MG63 (cell line): ENCODE results near the gene CYP3A7. TPM values are rescaled to one million over a fixed set of nuclear protein-coding genes. Genes with fewer than 3 reads are reported as not detected.
"Not testable (repeated sequence)": the region's sequence is repeated elsewhere in the genome, so short reads cannot be mapped to it uniquely, and the experiment has no call there.

ENCODE experiments used
- DNase-seq: peaks from one replicate; pipeline ENCODE4 v3.0.0-alpha.2; 2020
- H3K27me3 ChIP-seq: fragments of 250-450 bp; sonication (Bioruptor Pico); 2 replicates; pipeline ENCODE4 v1.5.1; 2020; ENCODE audit warnings: mild to moderate bottlenecking, moderate library complexity
- H3K36me3 ChIP-seq: fragments of 250-450 bp; sonication (Bioruptor Pico); 2 replicates; pipeline ENCODE4 v1.5.1; 2020; ENCODE audit warnings: mild to moderate bottlenecking, moderate library complexity
- H3K4me3 ChIP-seq: fragments of 250-450 bp; sonication (Bioruptor Pico); 2 replicates; pipeline ENCODE4 v1.5.1; 2020; ENCODE audit warnings: mild to moderate bottlenecking, moderate library complexity
- H3K9me3 ChIP-seq: fragments of 250-450 bp; sonication (Bioruptor Pico); 2 replicates; pipeline ENCODE4 v1.5.1; 2020; ENCODE audit warnings: mild to moderate bottlenecking, moderate library complexity
- total RNA-seq: library from RNA; depleted of rRNA; stranded (reverse); fragments of >200 nt; shearing (Covaris generic); gene quantifications from 2 replicates; pipeline ENCODE4 v1.2.3, GENCODE V29; 2014; ENCODE audit warnings: low replicate concordance; rRNA removed

The CYP3A7 gene
- total RNA-seq, result not detected in 2 replicates

- H3K9me3 ChIP-seq, result no peaks in the 10 kb centered on the region
- H3K27me3 ChIP-seq, result no peaks in the 10 kb centered on the region
- DNase-seq, result no peak
- no peaks in the 10 kb centered on the region for H3K36me3 ChIP-seq
- no peak within 1 kb of the TSS for H3K4me3 ChIP-seq
These were observed at the start of gene CYP3A7 for GRCh38 chr7:99734987-99735386. TSS of gene CYP3A7 (minus strand) at chr7:99735196. CDS start at chr7:99735093, 103 bp downstream.

GRCh38 chr7:99784007-99784406, 49.0 kb upstream of the CYP3A7 start, which contains the start of gene CYP3A4:
TSS of gene CYP3A4 (minus strand) at chr7:99784184. CDS start at chr7:99784081, 103 bp downstream.
- no peaks in the 10 kb centered on the region for H3K9me3 ChIP-seq
- H3K4me3 ChIP-seq, result no peak within 1 kb of the TSS
- H3K36me3 ChIP-seq, result no peaks in the 10 kb centered on the region
- no peaks in the 10 kb centered on the region for H3K27me3 ChIP-seq
- DNase-seq, result peak; percentile 57

- no peaks in the 10 kb centered on the region for H3K27me3 ChIP-seq
- DNase-seq, result no peak
- H3K4me3 ChIP-seq, result no peak overlapping the region
- no peaks in the 10 kb centered on the region for H3K9me3 ChIP-seq
- no peaks in the 10 kb centered on the region for H3K36me3 ChIP-seq
These were observed 47.3 kb upstream of the CYP3A7 start for GRCh38 chr7:99782012-99782953.

- DNase-seq, result no peak
- no peaks in the 10 kb centered on the region for H3K36me3 ChIP-seq
- no peaks in the 10 kb centered on the region for H3K9me3 ChIP-seq
- no peak overlapping the region for H3K4me3 ChIP-seq
- no peaks in the 10 kb centered on the region for H3K27me3 ChIP-seq
These were observed 45.6 kb upstream of the CYP3A7 start for GRCh38 chr7:99780588-99780987.

DNA sequence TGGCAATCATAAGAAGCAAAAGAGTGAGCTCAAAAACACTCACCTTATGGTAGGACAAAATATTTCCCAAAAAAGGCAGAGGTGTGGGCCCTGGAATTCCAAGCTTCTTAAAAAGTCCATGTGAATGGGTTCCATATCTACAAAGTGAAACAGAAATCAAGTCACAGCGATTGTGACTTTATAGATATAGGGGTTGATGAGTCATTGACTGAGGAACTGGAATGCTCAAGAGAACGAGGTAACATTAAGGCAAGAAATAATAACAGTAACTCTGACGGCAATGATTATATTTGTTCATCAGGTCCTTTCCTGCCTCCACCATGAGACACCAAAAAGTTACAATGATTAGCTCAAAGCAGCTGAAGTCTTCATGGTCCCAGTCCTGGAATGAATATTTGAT, 45.0 kb upstream of the CYP3A7 start:
- Histone ChIP-seq H3K36me3 (no peaks in the 10 kb centered on the region), H3K4me3 (no peak overlapping the region), H3K27me3 (no peaks in the 10 kb centered on the region), H3K9me3 (no peaks in the 10 kb centered on the region)
- DNase-seq, result no peak

- no peak overlapping the region for H3K4me3 ChIP-seq
- no peaks in the 10 kb centered on the region for H3K36me3 ChIP-seq
- H3K27me3 ChIP-seq, result no peaks in the 10 kb centered on the region
These were observed 43.9 kb upstream of the CYP3A7 start for GRCh38 chr7:99778880-99779279.

GRCh38 chr7:99773395-99773794, 38.4 kb upstream of the CYP3A7 start:
- H3K4me3 ChIP-seq, H3K9me3 ChIP-seq: not testable (repeated sequence)

More at GRCh38 chr7:99778880-99779279, 43.9 kb upstream of the CYP3A7 start:
- DNase-seq, result no peak
- H3K9me3 ChIP-seq, result no peaks in the 10 kb centered on the region

DNA sequence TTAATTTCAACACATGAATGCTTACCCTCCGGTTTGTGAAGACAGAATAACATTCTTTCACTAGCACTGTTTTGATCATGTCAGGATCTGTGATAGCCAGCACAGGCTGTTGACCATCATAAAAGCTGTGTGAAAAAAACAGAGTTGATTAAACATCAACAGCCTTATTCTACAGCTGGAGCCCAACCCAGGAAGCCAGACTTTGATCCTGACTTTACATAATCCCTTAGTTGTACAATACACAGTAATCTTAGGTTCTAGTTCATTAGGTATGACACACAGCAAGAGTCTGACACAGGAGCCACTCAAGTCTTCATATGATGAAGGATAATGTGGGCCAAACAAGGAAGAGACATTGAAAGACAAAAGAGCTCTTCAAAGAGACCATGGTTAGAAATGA, 37.6 kb upstream of the CYP3A7 start:
- no peak for DNase-seq
- Histone ChIP-seq H3K9me3 (no peaks in the 10 kb centered on the region), H3K36me3 (no peaks in the 10 kb centered on the region), H3K27me3 (no peaks in the 10 kb centered on the region), H3K4me3 (no peak overlapping the region)

More at GRCh38 chr7:99773395-99773794, 38.4 kb upstream of the CYP3A7 start:
- not testable (repeated sequence) for DNase-seq, H3K27me3 ChIP-seq, H3K36me3 ChIP-seq

DNA sequence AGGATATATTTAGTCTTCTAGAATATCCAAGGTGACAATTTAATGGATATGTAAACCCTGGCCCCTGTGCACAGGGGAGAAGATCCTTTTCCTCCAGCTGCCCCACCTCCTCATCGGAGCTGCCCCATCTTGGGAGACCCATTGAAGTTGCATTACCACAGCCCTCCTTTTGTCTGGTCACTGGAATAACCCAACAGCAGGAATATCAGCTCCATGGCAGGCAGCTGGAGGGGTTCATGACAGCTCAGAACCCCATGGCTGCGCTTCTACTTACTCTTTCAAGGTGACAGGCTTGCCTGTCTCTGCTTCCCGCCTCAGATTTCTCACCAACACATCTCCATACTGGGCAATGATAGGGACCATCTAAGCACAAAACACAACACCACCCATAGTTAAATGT, 34.5 kb upstream of the CYP3A7 start:
- not testable (repeated sequence) for H3K27me3 ChIP-seq, H3K9me3 ChIP-seq, DNase-seq

DNA sequence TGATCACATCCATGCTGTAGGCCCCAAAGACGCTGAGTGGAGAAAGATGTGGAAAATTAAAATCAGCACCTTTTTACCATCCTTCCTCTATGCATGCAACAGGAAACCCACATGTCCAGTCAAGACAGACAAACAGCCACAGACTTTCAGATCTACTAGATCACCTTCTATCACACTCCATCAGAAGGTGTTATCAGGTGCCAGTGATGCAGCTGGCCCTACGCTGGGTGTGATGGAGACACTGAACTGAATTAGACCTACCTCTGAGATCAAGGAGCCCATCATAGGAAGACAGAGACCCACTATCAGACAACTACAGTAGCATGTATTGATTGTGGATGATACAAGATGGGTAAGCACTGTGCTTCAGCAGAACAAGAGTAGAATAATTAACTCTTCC, 33.5 kb upstream of the CYP3A7 start:
- no peaks in the 10 kb centered on the region for H3K27me3 ChIP-seq
- H3K9me3 ChIP-seq, result no peaks in the 10 kb centered on the region
- no peak for DNase-seq
- no peaks in the 10 kb centered on the region for H3K36me3 ChIP-seq
- no peak overlapping the region for H3K4me3 ChIP-seq

More for the DNA sequence above, 34.5 kb upstream of the CYP3A7 start:
- H3K4me3 ChIP-seq, H3K36me3 ChIP-seq: not testable (repeated sequence)

GRCh38 chr7:99767662-99768061, 32.7 kb upstream of the CYP3A7 start:
- no peaks in the 10 kb centered on the region for H3K9me3 ChIP-seq
- H3K36me3 ChIP-seq, result no peaks in the 10 kb centered on the region
- H3K4me3 ChIP-seq, result no peak overlapping the region
- no peaks in the 10 kb centered on the region for H3K27me3 ChIP-seq
- DNase-seq, result no peak

GRCh38 chr7:99766484-99767099, 31.6 kb upstream of the CYP3A7 start:
- H3K27me3 ChIP-seq, result no peaks in the 10 kb centered on the region
- no peak for DNase-seq
- H3K4me3 ChIP-seq, result no peak overlapping the region
- no peaks in the 10 kb centered on the region for H3K36me3 ChIP-seq
- H3K9me3 ChIP-seq, result no peaks in the 10 kb centered on the region

GRCh38 chr7:99764478-99764877, 29.5 kb upstream of the CYP3A7 start:
- DNase-seq, result no peak
- H3K36me3 ChIP-seq, result no peaks in the 10 kb centered on the region
- no peak overlapping the region for H3K4me3 ChIP-seq
- no peaks in the 10 kb centered on the region for H3K9me3 ChIP-seq
- H3K27me3 ChIP-seq, result no peaks in the 10 kb centered on the region

DNA sequence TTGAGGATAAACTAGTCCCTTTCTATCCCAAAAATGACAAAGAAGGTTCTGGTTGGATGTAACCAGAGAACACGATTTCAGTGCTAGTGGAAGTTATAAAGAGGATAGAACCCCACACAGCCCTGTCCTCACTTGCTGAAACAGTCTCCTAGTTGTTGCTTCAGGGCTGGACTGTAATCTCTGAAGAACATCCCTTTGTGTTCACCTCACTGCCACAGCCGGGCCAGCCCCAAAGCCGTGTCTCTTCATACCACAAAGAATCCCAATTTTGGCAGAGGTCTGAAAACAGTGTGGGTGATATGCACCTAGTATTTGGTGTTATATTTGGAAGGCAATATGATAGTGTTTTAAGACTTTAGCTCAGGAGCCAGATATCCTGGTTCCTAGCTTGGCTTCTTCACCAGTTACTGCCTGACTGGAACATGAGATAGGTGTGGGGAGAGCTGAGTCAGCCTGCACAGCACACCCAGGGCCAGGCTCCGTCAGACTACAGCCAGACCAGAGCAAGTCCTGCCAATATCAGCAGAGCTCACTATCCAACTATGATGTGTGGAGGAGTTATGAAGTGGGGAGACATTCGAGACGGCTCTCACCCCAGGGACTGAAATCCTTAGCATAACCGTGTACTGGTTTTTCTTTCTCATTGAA, 27.8 kb upstream of the CYP3A7 start:
- Histone ChIP-seq H3K27me3 (no peaks in the 10 kb centered on the region), H3K4me3 (no peak overlapping the region), H3K36me3 (no peaks in the 10 kb centered on the region), H3K9me3 (no peaks in the 10 kb centered on the region)
- DNase-seq, result peak; percentile 92

GRCh38 chr7:99755085-99755484, 20.1 kb upstream of the CYP3A7 start:
- Histone ChIP-seq H3K9me3 (no peaks in the 10 kb centered on the region), H3K27me3 (no peaks in the 10 kb centered on the region), H3K4me3 (no peak overlapping the region), H3K36me3 (no peaks in the 10 kb centered on the region)
- DNase-seq, result no peak

- no peaks in the 10 kb centered on the region for H3K9me3 ChIP-seq
- no peaks in the 10 kb centered on the region for H3K36me3 ChIP-seq
- H3K4me3 ChIP-seq, result no peak overlapping the region
- no peaks in the 10 kb centered on the region for H3K27me3 ChIP-seq
- peak; percentile 30 for DNase-seq
These were observed 17.4 kb upstream of the CYP3A7 start for GRCh38 chr7:99752356-99752755.
